HG02759 (cell line): ENCODE measurements around the gene VWA5B1.
"Not testable (repeated sequence)": the region's sequence is repeated elsewhere in the genome, so short reads cannot be mapped to it uniquely, and the experiment has no call there.

ENCODE experiments used
- ATAC-seq: cut with Tn5 transposase; IDR thresholded peaks from one replicate; pipeline ENCODE4 v1.9.1; 2021; ENCODE audit warnings: mild to moderate bottlenecking, moderate library complexity; ENCODE audit not compliant: unreplicated experiment

Gene VWA5B1

DNA sequence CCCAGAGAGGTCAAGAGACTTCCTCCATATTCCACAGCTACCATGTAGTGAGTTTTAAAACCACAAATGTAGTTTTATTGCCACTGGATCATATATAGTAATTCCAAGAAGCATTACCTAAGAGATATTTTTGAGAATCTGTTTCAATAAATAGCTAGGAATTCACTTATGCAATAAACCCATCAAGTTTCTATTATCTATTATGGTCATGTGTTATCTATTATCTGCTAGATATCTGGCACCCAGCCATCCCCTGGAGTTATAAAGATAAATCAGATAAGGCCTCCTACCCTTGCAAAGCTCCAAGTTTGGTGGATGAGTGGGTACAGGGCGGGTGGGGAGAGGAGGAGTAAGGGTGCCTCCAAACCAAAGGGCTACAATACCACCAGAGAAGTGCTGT, 10.3 kb upstream of the VWA5B1 start:
- no peak for ATAC-seq

DNA sequence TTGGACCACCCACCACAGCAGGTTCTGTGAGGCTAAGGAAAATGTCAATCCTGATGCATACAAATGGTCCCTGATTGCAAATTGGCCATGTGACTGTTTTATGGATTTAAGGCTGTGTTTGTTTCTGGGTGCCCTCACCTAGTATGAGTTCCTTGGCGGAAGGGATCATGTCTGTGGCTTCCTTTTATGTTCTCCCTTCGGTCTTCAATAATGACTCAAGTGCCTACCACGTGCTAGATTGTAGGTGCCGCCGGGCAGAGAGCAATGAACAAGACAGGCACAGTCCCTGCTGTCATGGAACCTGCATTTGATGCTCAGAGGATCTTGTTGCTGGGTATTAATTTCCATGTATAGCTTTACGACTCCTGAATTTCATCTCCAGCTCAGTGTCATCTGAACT, 9.8 kb upstream of the VWA5B1 start:
- no peak for ATAC-seq

DNA sequence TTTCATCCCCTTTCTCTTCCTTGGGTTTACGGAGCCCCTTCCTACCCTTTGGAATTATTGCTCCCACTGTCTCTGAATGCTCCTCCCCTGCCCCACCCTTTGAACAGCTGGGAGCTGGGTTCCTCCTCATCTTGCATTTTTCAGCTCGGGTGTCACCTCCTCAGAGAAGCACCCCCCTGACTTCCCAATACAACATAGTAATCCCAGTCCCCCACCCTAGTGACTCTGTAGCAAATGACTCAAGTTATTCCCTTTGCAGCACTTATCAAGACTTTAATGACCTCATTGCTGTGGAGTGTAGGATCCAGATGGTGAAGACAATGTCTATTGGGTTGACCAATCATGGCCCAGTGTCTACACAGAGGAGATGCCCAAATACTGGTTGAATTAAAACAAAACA, 8.9 kb upstream of the VWA5B1 start:
- ATAC-seq: no peak

DNA sequence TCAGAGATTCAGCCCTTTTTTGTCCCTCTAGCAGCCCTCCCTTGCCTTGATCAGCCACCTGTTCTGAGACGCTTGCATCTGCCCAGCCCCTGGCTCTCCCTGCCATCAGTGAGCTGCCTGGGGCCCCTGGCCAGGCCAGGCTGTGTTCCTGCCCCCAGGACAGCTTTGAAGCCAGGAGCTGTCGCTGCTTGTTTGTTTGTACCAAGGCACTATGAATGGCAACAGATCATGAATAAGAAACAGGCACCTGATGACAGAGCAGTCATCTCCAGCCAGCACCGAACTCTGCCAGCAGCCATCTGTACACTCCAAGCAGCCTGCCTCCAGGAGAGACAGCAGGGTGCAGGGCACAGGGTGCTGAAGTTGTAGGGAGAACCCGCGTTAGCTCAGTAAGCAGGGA, 8.1 kb upstream of the VWA5B1 start:
- ATAC-seq: no peak

DNA sequence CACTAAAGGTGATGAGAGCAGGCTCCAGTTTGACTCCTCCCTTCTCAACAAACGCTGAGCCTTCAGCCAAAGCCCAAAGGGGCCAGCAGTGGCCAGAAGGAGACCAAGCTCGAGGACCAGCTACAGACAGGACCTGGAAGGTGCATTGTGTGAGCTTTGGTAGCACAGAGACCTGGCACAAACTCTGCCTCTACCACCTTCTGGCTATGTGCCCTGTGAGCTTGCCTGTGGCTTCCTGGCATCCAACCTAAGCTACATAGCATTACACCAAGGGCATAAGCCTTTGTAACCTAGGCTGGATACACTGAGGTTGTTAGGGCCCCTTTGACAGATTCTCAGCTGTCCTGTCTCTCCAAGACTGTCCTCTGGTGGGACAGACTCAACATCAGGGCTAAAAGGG, 6.6 kb upstream of the VWA5B1 start:
- no peak for ATAC-seq

DNA sequence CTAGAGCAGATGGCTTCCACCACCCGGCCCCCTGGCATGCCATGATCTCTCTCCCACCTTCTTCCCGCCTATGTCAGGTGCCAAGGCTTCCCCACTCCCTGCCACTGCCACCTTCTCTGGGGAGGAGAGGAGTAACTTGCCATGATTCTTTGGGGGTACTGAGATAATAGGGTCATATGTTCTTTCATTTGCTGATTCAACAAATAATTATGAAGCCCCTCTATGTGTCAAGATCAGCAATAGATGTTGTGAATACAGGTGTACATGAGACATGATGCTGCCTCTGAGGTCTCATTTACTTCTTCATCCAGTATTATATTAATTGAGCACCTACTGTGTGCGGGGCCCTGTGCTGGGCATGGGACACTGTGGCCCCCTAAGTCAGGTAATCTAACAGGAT, 6.0 kb upstream of the VWA5B1 start:
- no peak for ATAC-seq

GRCh38 chr1:20285510-20285909, 5.2 kb upstream of the VWA5B1 start:
- no peak for ATAC-seq

GRCh38 chr1:20287696-20288095, 3.0 kb upstream of the VWA5B1 start:
- not testable (repeated sequence) for ATAC-seq

- ATAC-seq: no peak
Observed at GRCh38 chr1:20291645-20292084, 990 bp downstream of the VWA5B1 start.

DNA sequence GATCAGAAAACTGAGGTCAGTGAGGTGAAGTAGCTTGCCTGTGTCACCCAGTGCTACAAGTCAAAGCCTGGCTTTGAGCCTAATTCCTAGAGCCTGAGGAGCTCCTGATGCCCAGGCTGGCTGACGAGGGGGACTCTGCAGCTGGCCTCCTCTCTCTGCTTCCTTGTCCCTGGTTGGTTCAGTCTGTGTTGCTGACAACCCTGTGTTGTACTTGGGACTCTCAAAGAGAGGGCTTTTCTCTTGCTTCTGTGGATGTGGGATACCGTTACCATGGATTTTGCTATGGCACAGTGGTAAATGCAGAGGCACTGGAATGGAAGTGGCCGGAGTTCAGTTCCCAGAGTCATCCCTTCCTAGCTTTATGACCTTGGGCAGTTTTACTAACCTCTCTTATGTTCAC, 8.0 kb downstream of the VWA5B1 start:
- no peak for ATAC-seq

DNA sequence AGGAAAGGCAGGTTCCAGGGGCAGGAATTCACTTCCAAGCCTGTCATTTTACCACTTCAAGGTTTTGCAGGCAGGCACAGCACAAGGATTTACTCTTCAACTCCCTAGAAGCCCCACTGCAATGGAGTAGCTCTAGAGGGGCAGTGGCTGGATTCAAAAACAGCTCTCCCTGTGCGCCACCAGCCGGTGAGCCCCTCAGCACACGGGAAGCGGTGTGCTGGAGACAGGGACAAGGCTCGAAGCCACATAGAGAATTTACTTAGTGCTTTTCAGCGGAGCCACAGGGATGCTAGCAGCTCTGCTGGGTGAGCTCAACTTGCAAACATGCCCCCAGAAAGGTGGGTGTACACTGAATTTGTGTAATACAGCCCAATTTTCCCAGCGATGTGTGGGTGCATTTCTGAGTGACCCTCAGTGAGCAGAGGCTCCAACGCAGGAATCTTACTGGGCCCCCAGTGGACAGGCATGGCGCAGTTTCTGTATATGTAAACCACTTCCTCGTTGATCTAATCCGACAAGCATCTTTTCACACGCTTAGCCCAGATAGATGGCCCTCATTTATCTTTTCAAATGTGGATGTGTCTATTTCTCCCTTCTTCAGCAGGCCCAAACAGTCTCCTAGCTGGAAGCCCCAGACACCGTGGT, 10.9 kb downstream of the VWA5B1 start:
- no peak for ATAC-seq

DNA sequence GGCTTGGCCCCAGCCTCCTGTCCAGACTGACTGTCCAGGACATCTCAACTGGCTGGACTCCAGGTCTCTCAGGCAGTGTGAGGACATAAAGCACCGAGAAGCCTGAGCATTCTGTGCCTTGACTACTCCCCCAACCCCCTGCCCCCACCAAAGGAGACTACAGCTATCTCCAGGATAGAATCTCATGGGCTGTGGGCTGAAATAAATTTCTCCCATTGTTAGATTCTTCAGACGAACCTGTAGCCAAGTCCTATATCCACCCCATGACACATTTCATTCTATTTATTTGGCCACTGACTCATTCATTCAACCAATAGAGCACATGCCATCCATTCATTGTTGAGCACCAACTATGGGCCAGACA, 11.4 kb downstream of the VWA5B1 start:
- ATAC-seq: no peak

GRCh38 chr1:20307026-20307425, 16.4 kb downstream of the VWA5B1 start:
- ATAC-seq: no peak

DNA sequence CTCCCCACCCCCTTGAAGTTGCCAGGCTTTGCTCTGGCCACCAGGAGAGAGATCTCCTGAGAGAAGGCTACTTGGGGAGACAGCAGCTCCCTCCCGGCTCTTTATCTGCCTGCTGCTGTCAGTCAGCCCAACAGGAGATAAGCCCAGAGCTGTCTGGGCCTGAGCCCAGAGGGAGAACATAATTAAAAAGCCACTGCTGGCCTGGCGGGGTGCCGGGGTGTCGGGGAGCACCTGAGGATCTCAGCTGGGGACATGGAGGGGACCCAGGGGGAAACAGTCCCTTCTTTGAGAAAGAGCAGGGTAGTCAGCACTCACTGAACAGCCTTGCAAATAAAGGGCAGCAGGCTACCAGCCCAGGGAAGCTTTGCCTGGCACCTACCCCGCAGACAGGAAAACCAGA, 17.9 kb downstream of the VWA5B1 start:
- no peak for ATAC-seq

GRCh38 chr1:20311289-20311688, 20.6 kb downstream of the VWA5B1 start:
- ATAC-seq: no peak

- no peak for ATAC-seq
Observed at GRCh38 chr1:20312310-20312709, 21.6 kb downstream of the VWA5B1 start.

- no peak for ATAC-seq
Observed at GRCh38 chr1:20312818-20313217, 22.1 kb downstream of the VWA5B1 start.

DNA sequence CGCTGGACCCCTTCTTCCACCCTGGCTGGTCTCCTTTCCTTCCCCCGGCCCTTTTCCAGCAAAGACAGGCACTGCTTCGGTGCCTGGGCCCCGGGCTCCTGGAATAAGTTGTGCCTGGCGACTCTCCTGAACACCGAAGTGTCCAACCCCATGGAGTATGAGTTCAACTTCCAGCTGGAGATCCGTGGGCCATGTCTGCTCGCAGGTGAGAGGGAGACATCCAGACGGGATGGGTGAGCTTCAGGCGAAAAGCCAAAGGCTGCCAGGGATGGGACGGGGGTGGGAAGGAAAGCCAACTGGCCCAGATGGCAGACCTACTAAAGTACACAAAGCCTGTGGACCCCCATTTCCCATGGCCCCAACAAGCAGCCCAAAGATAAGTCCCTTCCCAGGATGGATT, 26.8 kb downstream of the VWA5B1 start:
- ATAC-seq: no peak

- no peak for ATAC-seq
Observed at GRCh38 chr1:20318521-20318920, 27.8 kb downstream of the VWA5B1 start.

DNA sequence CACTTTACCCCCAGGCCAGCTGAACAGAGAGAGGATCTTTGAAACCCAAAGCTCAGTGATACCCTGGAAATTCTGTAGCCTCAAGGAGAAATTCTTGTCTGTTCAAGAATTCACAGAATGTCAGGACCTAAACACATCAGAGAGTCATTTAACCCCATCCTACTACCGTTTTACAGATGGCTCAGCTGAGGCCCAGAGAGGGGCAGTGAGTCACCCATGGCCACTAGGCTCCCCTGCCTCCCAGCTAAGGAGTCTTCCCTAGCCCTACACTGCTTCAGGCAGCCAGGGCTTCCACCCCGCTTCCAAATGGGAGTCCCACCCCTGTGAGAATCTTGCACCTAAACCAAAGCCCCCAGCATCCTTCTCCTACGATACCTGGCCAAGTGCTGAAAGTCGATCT, 28.3 kb downstream of the VWA5B1 start:
- no peak for ATAC-seq

DNA sequence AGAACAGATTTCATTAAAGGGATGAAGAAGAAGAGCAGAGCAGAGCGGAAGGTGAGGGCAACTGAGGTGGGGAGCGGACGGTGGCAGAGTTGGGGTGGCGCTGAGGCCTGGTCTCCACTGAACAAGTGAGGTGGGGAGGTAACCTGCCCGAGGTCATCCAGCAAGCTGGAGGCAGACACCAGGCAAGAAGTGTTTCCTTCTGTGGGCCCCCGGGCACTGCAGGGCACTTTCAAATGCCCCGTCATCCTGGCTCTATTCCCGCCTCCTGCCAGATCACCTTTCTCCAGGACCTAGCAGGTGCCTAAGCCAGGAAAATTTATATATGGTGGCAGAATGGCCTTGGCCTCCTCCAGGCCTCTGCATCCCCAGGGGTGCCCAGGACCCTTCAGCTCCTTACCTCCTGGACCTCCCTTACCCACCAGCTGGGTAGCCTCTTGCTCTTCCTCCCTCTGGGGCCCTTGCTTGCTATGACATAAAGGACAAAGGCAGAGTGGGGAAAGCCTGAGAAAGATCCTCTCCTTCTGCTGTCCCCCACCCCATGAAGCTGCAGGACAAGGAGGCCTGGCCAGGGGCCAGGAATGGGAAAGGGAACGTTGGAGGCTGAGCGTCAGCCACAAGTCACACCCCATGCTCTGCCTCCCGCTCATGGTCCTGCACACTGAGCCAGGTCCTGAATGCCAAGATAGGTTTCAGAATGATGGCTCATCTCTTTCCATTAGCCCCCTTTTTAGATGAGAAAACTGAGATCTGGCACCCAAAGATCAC, 29.0 kb downstream of the VWA5B1 start:
- ATAC-seq: no peak

GRCh38 chr1:20320704-20321103, 30.0 kb downstream of the VWA5B1 start:
- ATAC-seq: no peak

- ATAC-seq: no peak
Observed at GRCh38 chr1:20321573-20321972, 30.9 kb downstream of the VWA5B1 start.
